H1 (cell line): ENCODE results near the gene TAX1BP1. TPM values are rescaled to one million over a fixed set of nuclear protein-coding genes. Genes with fewer than 3 reads are reported as not detected.

Experiments
- CTCF ChIA-PET: fragments of 300-600 bp; sonication (Branson Sonifier 250); formaldehyde crosslinking; loops from one replicate; lab custom pipeline; 2021; ENCODE audit not compliant: partially characterized antibody; lab: Charles Lee
- POLR2A ChIA-PET: fragments of 300-600 bp; sonication (Branson Sonifier 250); formaldehyde crosslinking; loops from one replicate; lab custom pipeline; 2021; ENCODE audit warnings: inconsistent platforms; ENCODE audit not compliant: partially characterized antibody; lab: Charles Lee
- DNase-seq, 2 experiments: peaks; one replicate each; pipeline versions ENCODE4 v3.0.0 to v3.0.0-alpha.2; 2010 to 2022; ENCODE audit warnings: low spot score in 2 of 2, low read depth in 1 of 2, mixed read lengths in 1 of 2
- FAIRE-seq: peaks from 2 replicates; lab custom pipeline; 2011; peaks lifted over from hg19 to GRCh38; lab: Jason Lieb, UNC
- H2AFZ ChIP-seq: 2 replicates; pipeline ENCODE4 v1.8.1; 2012; ENCODE audit warnings: low read length, inconsistent platforms
- H2AK5ac ChIP-seq: 2 replicates; pipeline ENCODE4 v1.6.1; 2013; ENCODE audit warnings: low read depth, low read length
- H2BK120ac ChIP-seq: replicated peaks from 2 replicates; pipeline ENCODE3; 2013; ENCODE audit warnings: low read depth, low read length, inconsistent platforms
- H2BK12ac ChIP-seq: 2 replicates; pipeline ENCODE4 v1.6.1; 2013; ENCODE audit warnings: low read depth, low read length
- H2BK15ac ChIP-seq: 2 replicates; pipeline ENCODE4 v1.6.1; 2013; ENCODE audit warnings: low read length
- H2BK20ac ChIP-seq: 2 replicates; pipeline ENCODE4 v1.6.1; 2013; ENCODE audit warnings: low read length
- H2BK5ac ChIP-seq: 2 replicates; pipeline ENCODE4 v1.6.1; 2013; ENCODE audit warnings: low read depth, low read length
- H3K14ac ChIP-seq: 2 replicates; pipeline ENCODE4 v1.6.1; 2013; ENCODE audit warnings: inconsistent platforms; ENCODE audit not compliant: insufficient read length
- H3K18ac ChIP-seq: 2 replicates; pipeline ENCODE4 v1.6.1; 2013; ENCODE audit warnings: low read length; ENCODE audit errors: extremely low read depth
- H3K23ac ChIP-seq: 2 replicates; pipeline ENCODE4 v1.6.1; 2013; ENCODE audit warnings: inconsistent platforms; ENCODE audit not compliant: insufficient read length
- H3K23me2 ChIP-seq: 2 replicates; pipeline ENCODE4 v1.6.1; 2013; ENCODE audit warnings: low read depth, low read length
- H3K27ac ChIP-seq: 2 replicates; pipeline ENCODE4 v1.6.1; 2011; ENCODE audit warnings: low read depth, low read length, inconsistent platforms
- H3K27me3 ChIP-seq, 4 experiments: replicated peaks in 1 of 4; 1 replicate in 1 of 4; 2 replicates in 3 of 4; pipeline versions ENCODE4 v1.6.1 to v1.8.1; 2011 to 2013; ENCODE audit warnings: low read length in 3 of 4, mild to moderate bottlenecking in 3 of 4, inconsistent platforms in 2 of 4, mixed read lengths in 2 of 4, moderate library complexity in 1 of 4; ENCODE audit not compliant: control insufficient read depth in 3 of 4, insufficient read depth in 3 of 4; ENCODE audit errors: extremely low read depth in 1 of 4
- H3K36me3 ChIP-seq, 4 experiments: 2 replicates each; pipeline versions ENCODE4 v1.6.1 to v1.8.1; 2011 to 2013; ENCODE audit warnings: mild to moderate bottlenecking in 4 of 4, low read length in 3 of 4, moderate library complexity in 2 of 4, control low read depth in 1 of 4, inconsistent platforms in 1 of 4; ENCODE audit not compliant: insufficient read depth in 4 of 4, control insufficient read depth in 2 of 4
- H3K4ac ChIP-seq: replicated peaks from 2 replicates; pipeline ENCODE3; 2013; ENCODE audit warnings: low read length, low read depth, mixed read lengths, inconsistent platforms; ENCODE audit not compliant: insufficient read length
- H3K4me1 ChIP-seq, 4 experiments: replicated peaks in 1 of 4; 1 replicate in 1 of 4; 2 replicates in 3 of 4; pipeline versions ENCODE4 v1.6.1 to v1.8.1; 2011 to 2013; ENCODE audit warnings: low read length in 3 of 4, inconsistent platforms in 2 of 4, mixed read lengths in 1 of 4; ENCODE audit not compliant: insufficient read depth in 4 of 4, control insufficient read depth in 3 of 4
- H3K4me2 ChIP-seq, 2 experiments: 2 replicates each; pipeline versions ENCODE4 v1.6.1 to v1.8.1; 2011 to 2013; ENCODE audit warnings: low read depth in 2 of 2, low read length in 2 of 2, control low read depth in 1 of 2, inconsistent platforms in 1 of 2, mild to moderate bottlenecking in 1 of 2; ENCODE audit not compliant: insufficient read depth in 1 of 2
- H3K4me3 ChIP-seq, 4 experiments: fragments of 200-600, 300-600 bp in 1 of 4; sonication (generic), shearing (Covaris generic), sonication (Bioruptor Twin) in 1 of 4; 2 replicates each; pipeline versions ENCODE4 v1.5.1 to v1.8.1; 2011 to 2016; ENCODE audit warnings: low read length in 4 of 4, low read depth in 3 of 4, control low read depth in 2 of 4, inconsistent platforms in 2 of 4, mild to moderate bottlenecking in 2 of 4, mixed read lengths in 1 of 4, moderate library complexity in 1 of 4; ENCODE audit not compliant: insufficient read depth in 2 of 4; ENCODE audit errors: extremely low read depth in 1 of 4
- H3K56ac ChIP-seq: replicated peaks from 2 replicates; pipeline ENCODE3; 2013; ENCODE audit warnings: low read depth, mild to moderate bottlenecking, mixed read lengths, low read length, inconsistent platforms; ENCODE audit not compliant: insufficient read length
- H3K79me1 ChIP-seq: 2 replicates; pipeline ENCODE4 v1.6.1; 2013; ENCODE audit warnings: low read depth, low read length, control low read depth
- H3K79me2 ChIP-seq, 2 experiments: 2 replicates each; pipeline versions ENCODE4 v1.6.1 to v1.8.1; 2012 to 2013; ENCODE audit warnings: low read length in 2 of 2, mild to moderate bottlenecking in 2 of 2, inconsistent platforms in 1 of 2; ENCODE audit not compliant: insufficient read depth in 2 of 2, control insufficient read depth in 1 of 2
- H3K9ac ChIP-seq, 4 experiments: replicated peaks in 1 of 4; 1 replicate in 1 of 4; 2 replicates in 3 of 4; pipeline versions ENCODE4 v1.6.1 to v1.8.1; 2011 to 2013; ENCODE audit warnings: low read depth in 3 of 4, low read length in 3 of 4, control low read depth in 2 of 4, mild to moderate bottlenecking in 2 of 4, moderate library complexity in 2 of 4, inconsistent platforms in 1 of 4; ENCODE audit errors: extremely low read depth in 1 of 4
- H3K9me3 ChIP-seq, 2 experiments: 2 replicates each; pipeline versions ENCODE4 v1.6.1 to v1.8.1; 2012 to 2013; ENCODE audit warnings: mild to moderate bottlenecking in 2 of 2, moderate library complexity in 2 of 2, control low read depth in 1 of 2, inconsistent platforms in 1 of 2, low read depth in 1 of 2, low read length in 1 of 2, mixed read lengths in 1 of 2; ENCODE audit not compliant: insufficient read depth in 2 of 2
- H4K20me1 ChIP-seq, 2 experiments: replicated peaks in 1 of 2; 2 replicates each; pipeline versions ENCODE3 to v1.8.1; 2011 to 2013; ENCODE audit warnings: inconsistent platforms in 2 of 2, low read length in 2 of 2, mild to moderate bottlenecking in 1 of 2; ENCODE audit not compliant: insufficient read depth in 2 of 2, control insufficient read depth in 1 of 2
- H4K5ac ChIP-seq: 2 replicates; pipeline ENCODE4 v1.6.1; 2013; ENCODE audit warnings: low read length, low read depth, mixed read lengths, inconsistent platforms; ENCODE audit not compliant: insufficient read length
- H4K8ac ChIP-seq: 2 replicates; pipeline ENCODE4 v1.8.0; 2013; ENCODE audit warnings: mild to moderate bottlenecking, moderate library complexity, low read length, inconsistent platforms; ENCODE audit not compliant: insufficient read depth; ENCODE audit errors: extremely low read depth
- H4K91ac ChIP-seq: replicated peaks from 2 replicates; pipeline ENCODE3; 2013; ENCODE audit warnings: low read length, mixed read lengths, inconsistent platforms; ENCODE audit not compliant: insufficient read length
- NANOG ChIP-seq: IDR thresholded peaks from 2 replicates; pipeline ENCODE4 v1.6.1; 2011; ENCODE audit warnings: low read length, low read depth, mild to moderate bottlenecking, inconsistent platforms; ENCODE audit not compliant: insufficient read depth, poor library complexity, severe bottlenecking
- RFX5 ChIP-seq: IDR thresholded peaks from 2 replicates; pipeline ENCODE4 v1.6.1; 2011; ENCODE audit warnings: low read depth, low read length, improper control_type of control experiment, borderline replicate concordance
- SIX5 ChIP-seq: IDR thresholded peaks from 2 replicates; pipeline ENCODE4 v1.6.1; 2011; ENCODE audit warnings: mild to moderate bottlenecking, low read depth, low read length
- SP2 ChIP-seq: IDR thresholded peaks from 2 replicates; pipeline ENCODE4 v1.6.1; 2012; ENCODE audit warnings: mild to moderate bottlenecking, low read length, inconsistent platforms
- SUZ12 ChIP-seq: fragments of 200-600 bp; sonication (generic); IDR thresholded peaks from 2 replicates; pipeline ENCODE4 v1.6.1; 2012; ENCODE audit warnings: mild to moderate bottlenecking, inconsistent platforms, low read length, moderate library complexity, mixed read lengths
- YY1 ChIP-seq: IDR thresholded peaks from 2 replicates; pipeline ENCODE4 v1.6.1; 2011; ENCODE audit warnings: low read depth, mild to moderate bottlenecking, low read length
- WGBS, 2 experiments: shearing (Covaris generic) in 1 of 2; methylation state at CpG; one replicate each; pipeline versions ENCODE4 v1.1.6 to v1.1.7; 2013 to 2015; ENCODE audit warnings: low lambda C conversion rate in 2 of 2, mixed read lengths in 2 of 2, inconsistent platforms in 1 of 2, low coverage in 1 of 2, missing lambda C conversion rate in 1 of 2; ENCODE audit not compliant: insufficient replicate concordance in 2 of 2, insufficient coverage in 1 of 2, insufficient read length in 1 of 2; ENCODE audit errors: extremely low coverage in 1 of 2, missing lambda C conversion rate in 1 of 2; 5-methylcytosine and 5-hydroxymethylcytosine counted together
- polyA plus RNA-seq, 7 experiments: library from polyadenylated mRNA; depleted of rRNA in 3 of 7; stranded (reverse) in 5 of 7; unstranded in 2 of 7; fragments of >200 nt in 5 of 7; fragments of 200-250 nt in 2 of 7; gene quantifications; 1 replicate in 5 of 7; 2 replicates in 1 of 7; 4 replicates in 1 of 7; pipeline versions ENCODE4 v1.2.1 to v1.2.3, GENCODE V29; 2011 to 2013; ENCODE audit warnings: missing spikeins in 2 of 7, mixed read lengths in 2 of 7
- total RNA-seq: library from RNA; stranded (reverse); fragmentation: NEBNext Ultra II Directional; extraction: Animal tissue kit (Norgen Biotek cat#: 25700); gene quantifications from 2 replicates; pipeline ENCODE4 v1.2.1, GENCODE V29; 2021

TAX1BP1 gene
- total and polyA plus RNA-seq, 2 of the 8 experiments (the other 6 are each of a cell fraction or from before 2014, with no cell fraction given): 56.0 to 62.7 TPM

GRCh38 chr7:27712217-27712616 is 27.7 kb upstream of the TAX1BP1 start:
- no peaks in the 10 kb centered on the region for H3K23me2 ChIP-seq
- H2BK120ac ChIP-seq: no peak overlapping the region
- no peak overlapping the region for H3K27ac ChIP-seq
- no peak overlapping the region for H3K14ac ChIP-seq
- no peak overlapping the region for H2BK12ac ChIP-seq
- CTCF ChIA-PET: interaction anchor here (1.0 to 1.2 kb wide), 2 partner anchors 26 to 33 kb away, joined by 4 to 5 read pairs; no protein-coding TSS in a partner anchor
- H4K91ac ChIP-seq: no peak overlapping the region
- no peak overlapping the region for H3K4ac ChIP-seq
- H4K8ac ChIP-seq: no peak overlapping the region
- no peaks in the 10 kb centered on the region for H3K79me2 ChIP-seq
- FAIRE-seq: no peak
- no peak for TF ChIP-seq SUZ12
- TF ChIP-seq SIX5: no peak
- TF ChIP-seq RFX5: no peak
- no peak for TF ChIP-seq SP2
- no peak for TF ChIP-seq YY1
- TF ChIP-seq NANOG: no peak
- no peaks in the 10 kb centered on the region for H3K4me1 ChIP-seq
- no peak overlapping the region for H3K56ac ChIP-seq
- H3K79me1 ChIP-seq: no peaks in the 10 kb centered on the region
- 83% methylated on average over 2 of the region's 3 CpGs; no CpG with 5 or more reads in 1 of the 2 experiments for WGBS, 2 experiments
- no peak overlapping the region for H3K4me3 ChIP-seq
- POLR2A ChIA-PET: no interaction called here
- no peak overlapping the region for H2BK15ac ChIP-seq
- no peak overlapping the region for H3K4me2 ChIP-seq
- no peak overlapping the region for H2BK5ac ChIP-seq
- no peaks in the 10 kb centered on the region for H3K36me3 ChIP-seq
- H3K9me3 ChIP-seq: no peaks in the 10 kb centered on the region
- H2AK5ac ChIP-seq: no peak overlapping the region
- no peak overlapping the region for H4K5ac ChIP-seq
- no peaks in the 10 kb centered on the region for H3K27me3 ChIP-seq
- H2AFZ ChIP-seq: no peak overlapping the region
- no peak for DNase-seq
- no peak overlapping the region for H3K9ac ChIP-seq
- H2BK20ac ChIP-seq: no peak overlapping the region
- H3K18ac ChIP-seq: no peak overlapping the region
- H3K23ac ChIP-seq: no peak overlapping the region
- H4K20me1 ChIP-seq: no peaks in the 10 kb centered on the region
